ENCODE data around the gene ANG.

Gene ANG

GRCh38 chr14:20657216-20658211 lies 31.1 kb upstream of the ANG start (continued):
- TF ChIP-seq BCL11B (tag by site-specific recombination; IDR thresholded peaks at IDR 0.05; ENCODE audit: low read depth): peak; percentile 82; the same call in 1 of the 2 replicates
- TF ChIP-seq HOXD13 (CRISPR knock-in tag; IDR thresholded peaks at IDR 0.05; ENCODE audit: borderline replicate concordance): no peak
- TF ChIP-seq KLF9 (tag by site-specific recombination; IDR thresholded peaks at IDR 0.05; ENCODE audit: low read depth): peak; percentile 64
- TF ChIP-seq ZIC2 (tag by site-specific recombination; IDR thresholded peaks at IDR 0.05): peak; percentile 27; the same call in 1 of the 2 replicates
- TF ChIP-seq ZNF664 (tag by site-specific recombination; IDR thresholded peaks at IDR 0.05): no peak
- peak; percentile 47; the same call in 1 of the 2 replicates for TF ChIP-seq ZNF184 (tag by site-specific recombination; IDR thresholded peaks at IDR 0.05)
- 0 out of 2 replicates have a peak, but pooled peaks have one; percentile 53 for TF ChIP-seq WT1 (tag by site-specific recombination; IDR thresholded peaks at IDR 0.05)
- peak; percentile 27; the same call in 1 of the 2 replicates for TF ChIP-seq OSR2 (tag by site-specific recombination; IDR thresholded peaks at IDR 0.05)
- no peak for TF ChIP-seq MEIS1 (CRISPR knock-in tag; IDR thresholded peaks at IDR 0.05; ENCODE audit: borderline replicate concordance)
- TF ChIP-seq KLF16 (tag by site-specific recombination; IDR thresholded peaks at IDR 0.05): 0 out of 2 replicates have a peak, but pooled peaks have one; percentile 61
- no peak for TF ChIP-seq ZNF292 (tag by site-specific recombination; IDR thresholded peaks at IDR 0.05; ENCODE audit: borderline replicate concordance, low read depth)
- TF ChIP-seq, protein P1, sequence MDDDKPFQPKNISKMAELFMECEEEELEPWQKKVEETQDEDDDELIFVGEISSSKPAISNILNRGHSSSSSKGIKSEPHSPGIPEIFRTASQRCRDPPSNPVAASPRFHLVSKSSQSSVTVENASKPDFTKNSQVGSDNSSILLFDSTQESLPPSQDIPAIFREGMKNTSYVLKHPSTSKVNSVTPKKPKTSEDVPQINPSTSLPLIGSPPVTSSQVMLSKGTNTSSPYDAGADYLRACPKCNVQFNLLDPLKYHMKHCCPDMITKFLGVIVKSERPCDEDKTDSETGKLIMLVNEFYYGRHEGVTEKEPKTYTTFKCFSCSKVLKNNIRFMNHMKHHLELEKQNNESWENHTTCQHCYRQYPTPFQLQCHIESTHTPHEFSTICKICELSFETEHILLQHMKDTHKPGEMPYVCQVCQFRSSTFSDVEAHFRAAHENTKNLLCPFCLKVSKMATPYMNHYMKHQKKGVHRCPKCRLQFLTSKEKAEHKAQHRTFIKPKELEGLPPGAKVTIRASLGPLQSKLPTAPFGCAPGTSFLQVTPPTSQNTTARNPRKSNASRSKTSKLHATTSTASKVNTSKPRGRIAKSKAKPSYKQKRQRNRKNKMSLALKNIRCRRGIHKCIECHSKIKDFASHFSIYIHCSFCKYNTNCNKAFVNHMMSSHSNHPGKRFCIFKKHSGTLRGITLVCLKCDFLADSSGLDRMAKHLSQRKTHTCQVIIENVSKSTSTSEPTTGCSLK (tag by site-specific recombination; IDR thresholded peaks at IDR 0.05): no peak
- TF ChIP-seq, protein P2, sequence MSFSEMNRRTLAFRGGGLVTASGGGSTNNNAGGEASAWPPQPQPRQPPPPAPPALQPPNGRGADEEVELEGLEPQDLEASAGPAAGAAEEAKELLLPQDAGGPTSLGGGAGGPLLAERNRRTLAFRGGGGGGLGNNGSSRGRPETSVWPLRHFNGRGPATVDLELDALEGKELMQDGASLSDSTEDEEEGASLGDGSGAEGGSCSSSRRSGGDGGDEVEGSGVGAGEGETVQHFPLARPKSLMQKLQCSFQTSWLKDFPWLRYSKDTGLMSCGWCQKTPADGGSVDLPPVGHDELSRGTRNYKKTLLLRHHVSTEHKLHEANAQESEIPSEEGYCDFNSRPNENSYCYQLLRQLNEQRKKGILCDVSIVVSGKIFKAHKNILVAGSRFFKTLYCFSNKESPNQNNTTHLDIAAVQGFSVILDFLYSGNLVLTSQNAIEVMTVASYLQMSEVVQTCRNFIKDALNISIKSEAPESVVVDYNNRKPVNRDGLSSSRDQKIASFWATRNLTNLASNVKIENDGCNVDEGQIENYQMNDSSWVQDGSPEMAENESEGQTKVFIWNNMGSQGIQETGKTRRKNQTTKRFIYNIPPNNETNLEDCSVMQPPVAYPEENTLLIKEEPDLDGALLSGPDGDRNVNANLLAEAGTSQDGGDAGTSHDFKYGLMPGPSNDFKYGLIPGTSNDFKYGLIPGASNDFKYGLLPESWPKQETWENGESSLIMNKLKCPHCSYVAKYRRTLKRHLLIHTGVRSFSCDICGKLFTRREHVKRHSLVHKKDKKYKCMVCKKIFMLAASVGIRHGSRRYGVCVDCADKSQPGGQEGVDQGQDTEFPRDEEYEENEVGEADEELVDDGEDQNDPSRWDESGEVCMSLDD (tag by site-specific recombination; IDR thresholded peaks at IDR 0.05): peak; percentile 52; the same call in 1 of the 2 replicates
- TF ChIP-seq FEZF1 (tag by site-specific recombination; IDR thresholded peaks at IDR 0.05): no peak
- no peak for TF ChIP-seq AEBP2 (tag by site-specific recombination; IDR thresholded peaks at IDR 0.05; ENCODE audit: borderline replicate concordance)
- no peak for TF ChIP-seq RBAK (tag by site-specific recombination; IDR thresholded peaks at IDR 0.05)
- no peak for TF ChIP-seq HOXC10 (CRISPR knock-in tag; IDR thresholded peaks at IDR 0.05)
- TF ChIP-seq, protein P3, sequence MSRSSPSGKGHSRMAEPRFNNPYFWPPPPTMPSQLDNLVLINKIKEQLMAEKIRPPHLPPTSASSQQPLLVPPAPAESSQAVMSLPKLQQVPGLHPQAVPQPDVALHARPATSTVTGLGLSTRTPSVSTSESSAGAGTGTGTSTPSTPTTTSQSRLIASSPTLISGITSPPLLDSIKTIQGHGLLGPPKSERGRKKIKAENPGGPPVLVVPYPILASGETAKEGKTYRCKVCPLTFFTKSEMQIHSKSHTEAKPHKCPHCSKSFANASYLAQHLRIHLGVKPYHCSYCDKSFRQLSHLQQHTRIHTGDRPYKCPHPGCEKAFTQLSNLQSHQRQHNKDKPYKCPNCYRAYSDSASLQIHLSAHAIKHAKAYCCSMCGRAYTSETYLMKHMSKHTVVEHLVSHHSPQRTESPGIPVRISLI (tag by site-specific recombination; IDR thresholded peaks at IDR 0.05): no peak
- no peak for TF ChIP-seq ZNF16 (tag by site-specific recombination; IDR thresholded peaks at IDR 0.05; ENCODE audit: low read depth)
- no peak for TF ChIP-seq ZFP41 (tag by site-specific recombination; IDR thresholded peaks at IDR 0.05; ENCODE audit: borderline replicate concordance)
- no peak for TF ChIP-seq ZNF335 (tag by site-specific recombination; conservative IDR thresholded peaks at IDR 0.05)
- TF ChIP-seq GLI2 (tag by site-specific recombination; IDR thresholded peaks at IDR 0.05; ENCODE audit: borderline replicate concordance, low read depth): no peak
- no peak for TF ChIP-seq ZNF157 (tag by site-specific recombination; IDR thresholded peaks at IDR 0.05)
- TF ChIP-seq ZNF660 (tag by site-specific recombination; IDR thresholded peaks at IDR 0.05): peak; percentile 98
- no peak for TF ChIP-seq ZBTB26 (tag by site-specific recombination; optimal IDR thresholded peaks at IDR 0.05)
- TF ChIP-seq GFI1B (tag by site-specific recombination; IDR thresholded peaks at IDR 0.05): 0 out of 2 replicates have a peak, but pooled peaks have one; percentile 4
- TF ChIP-seq, protein P4, sequence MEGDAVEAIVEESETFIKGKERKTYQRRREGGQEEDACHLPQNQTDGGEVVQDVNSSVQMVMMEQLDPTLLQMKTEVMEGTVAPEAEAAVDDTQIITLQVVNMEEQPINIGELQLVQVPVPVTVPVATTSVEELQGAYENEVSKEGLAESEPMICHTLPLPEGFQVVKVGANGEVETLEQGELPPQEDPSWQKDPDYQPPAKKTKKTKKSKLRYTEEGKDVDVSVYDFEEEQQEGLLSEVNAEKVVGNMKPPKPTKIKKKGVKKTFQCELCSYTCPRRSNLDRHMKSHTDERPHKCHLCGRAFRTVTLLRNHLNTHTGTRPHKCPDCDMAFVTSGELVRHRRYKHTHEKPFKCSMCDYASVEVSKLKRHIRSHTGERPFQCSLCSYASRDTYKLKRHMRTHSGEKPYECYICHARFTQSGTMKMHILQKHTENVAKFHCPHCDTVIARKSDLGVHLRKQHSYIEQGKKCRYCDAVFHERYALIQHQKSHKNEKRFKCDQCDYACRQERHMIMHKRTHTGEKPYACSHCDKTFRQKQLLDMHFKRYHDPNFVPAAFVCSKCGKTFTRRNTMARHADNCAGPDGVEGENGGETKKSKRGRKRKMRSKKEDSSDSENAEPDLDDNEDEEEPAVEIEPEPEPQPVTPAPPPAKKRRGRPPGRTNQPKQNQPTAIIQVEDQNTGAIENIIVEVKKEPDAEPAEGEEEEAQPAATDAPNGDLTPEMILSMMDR (tag by site-specific recombination; IDR thresholded peaks at IDR 0.05): peak; percentile 89
